K562 (cell line): Measurements from ENCODE around the gene ICAM1. TPM values are rescaled to one million over a fixed set of nuclear protein-coding genes. Genes with fewer than 3 reads are reported as not detected.

Source experiments
- NCOR1 ChIP-seq: fragments of 450-650 bp; IDR thresholded peaks from 2 replicates; pipeline ENCODE4 v1.6.1; 2016; ENCODE audit warnings: mild to moderate bottlenecking, moderate library complexity
- TCFL5 ChIP-seq: fragments of 250-450 bp; sonication (Bioruptor Pico); conservative IDR thresholded peaks from 2 replicates; pipeline ENCODE4 v1.6.1; 2021; ENCODE audit warnings: mild to moderate bottlenecking, moderate library complexity, matching md5 sums
- TFAM ChIP-seq: fragments of 250-450 bp; sonication (Bioruptor Pico); conservative IDR thresholded peaks from 2 replicates; pipeline ENCODE4 v1.5.0; 2021; ENCODE audit warnings: mild to moderate bottlenecking, moderate library complexity
- ZFP36 ChIP-seq: fragments of 150-350 bp; IDR thresholded peaks from 2 replicates; pipeline ENCODE4 v1.6.1; 2018; ENCODE audit warnings: low read length, low read depth; ENCODE audit not compliant: partially characterized antibody
- ZNF12 ChIP-seq: sonication (generic); formaldehyde crosslinking; IDR thresholded peaks from 2 replicates; pipeline ENCODE4 v1.4.0; 2020; ENCODE audit warnings: mild to moderate bottlenecking, missing genetic modification reagents
- ZNF644 ChIP-seq: fragments of 200-800 bp; sonication (Bioruptor generic); IDR thresholded peaks from 2 replicates; pipeline ENCODE4 v1.6.1; 2016; ENCODE audit warnings: low read depth, missing genetic modification characterization, missing compliant biosample characterization
- polyA plus RNA-seq, 8 experiments: library from polyadenylated mRNA; depleted of rRNA in 4 of 8; stranded (reverse) in 5 of 8; unstranded in 3 of 8; fragments of >200 nt; fragmentation: Nextera tagmentation in 2 of 8; fragmentation: Illumina TruSeq in 1 of 8; extraction: Ambion mirVana in 2 of 8; extraction: Trizol in 1 of 8; gene quantifications; 2 replicates each; pipeline versions ENCODE4 v1.2.1 to v1.2.3, GENCODE V29; 2011 to 2014; ENCODE audit warnings: inconsistent platforms in 1 of 8, missing spikeins in 1 of 8
- total RNA-seq, 7 experiments: library from RNA; depleted of rRNA in 6 of 7; stranded (reverse); fragments of >200 nt in 6 of 7; fragmentation: Illumina TruSeq in 2 of 7; extraction: Trizol in 2 of 7; gene quantifications; 2 replicates each; pipeline versions ENCODE4 v1.2.1 to v1.2.3, GENCODE V29; 2011 to 2021; ENCODE audit warnings: low replicate concordance in 1 of 7
- TF ChIP-seq, protein P1 (sequence below), 2 experiments: fragments of 450-650 bp; formaldehyde crosslinking in 1 of 2; IDR thresholded peaks; 2 replicates each; pipeline versions ENCODE4 v1.4.0 to v1.6.1; 2014 to 2020; ENCODE audit warnings: mild to moderate bottlenecking in 2 of 2, borderline replicate concordance in 1 of 2, low read depth in 1 of 2
- TF ChIP-seq, protein P2 (sequence below): fragments of 200-800 bp; sonication (Bioruptor generic); IDR thresholded peaks from 2 replicates; pipeline ENCODE4 v1.6.1; 2016; ENCODE audit warnings: missing genetic modification characterization, missing compliant biosample characterization

Gene ICAM1
- total and polyA plus RNA-seq, 9 of the 15 experiments (the other 6 are each of a cell fraction or from before 2014, with no cell fraction given): 2.3 to 24.4 (median 13.4) TPM

DNA sequence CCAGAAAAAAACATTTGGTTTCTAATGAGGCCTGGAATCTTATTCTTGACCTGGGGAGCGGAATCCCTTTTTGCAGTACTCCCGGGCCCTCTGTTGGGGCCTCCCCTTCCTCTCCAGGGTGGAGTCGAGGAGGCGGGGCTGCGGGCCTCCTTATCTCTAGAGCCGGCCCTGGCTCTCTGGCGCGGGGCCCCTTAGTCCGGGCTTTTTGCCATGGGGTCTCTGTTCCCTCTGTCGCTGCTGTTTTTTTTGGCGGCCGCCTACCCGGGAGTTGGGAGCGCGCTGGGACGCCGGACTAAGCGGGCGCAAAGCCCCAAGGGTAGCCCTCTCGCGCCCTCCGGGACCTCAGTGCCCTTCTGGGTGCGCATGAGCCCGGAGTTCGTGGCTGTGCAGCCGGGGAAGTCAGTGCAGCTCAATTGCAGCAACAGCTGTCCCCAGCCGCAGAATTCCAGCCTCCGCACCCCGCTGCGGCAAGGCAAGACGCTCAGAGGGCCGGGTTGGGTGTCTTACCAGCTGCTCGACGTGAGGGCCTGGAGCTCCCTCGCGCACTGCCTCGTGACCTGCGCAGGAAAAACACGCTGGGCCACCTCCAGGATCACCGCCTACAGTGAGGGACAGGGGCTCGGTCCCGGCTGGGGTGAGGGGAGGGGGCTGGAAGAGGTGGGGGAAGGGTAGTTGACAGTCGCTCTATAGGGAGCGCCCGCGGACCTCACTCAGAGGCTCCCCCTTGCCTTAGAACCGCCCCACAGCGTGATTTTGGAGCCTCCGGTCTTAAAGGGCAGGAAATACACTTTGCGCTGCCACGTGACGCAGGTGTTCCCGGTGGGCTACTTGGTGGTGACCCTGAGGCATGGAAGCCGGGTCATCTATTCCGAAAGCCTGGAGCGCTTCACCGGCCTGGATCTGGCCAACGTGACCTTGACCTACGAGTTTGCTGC lies 16.1 kb downstream of the ICAM1 start, which contains the start of gene ICAM4 (continued):
- TF ChIP-seq, protein P1, sequence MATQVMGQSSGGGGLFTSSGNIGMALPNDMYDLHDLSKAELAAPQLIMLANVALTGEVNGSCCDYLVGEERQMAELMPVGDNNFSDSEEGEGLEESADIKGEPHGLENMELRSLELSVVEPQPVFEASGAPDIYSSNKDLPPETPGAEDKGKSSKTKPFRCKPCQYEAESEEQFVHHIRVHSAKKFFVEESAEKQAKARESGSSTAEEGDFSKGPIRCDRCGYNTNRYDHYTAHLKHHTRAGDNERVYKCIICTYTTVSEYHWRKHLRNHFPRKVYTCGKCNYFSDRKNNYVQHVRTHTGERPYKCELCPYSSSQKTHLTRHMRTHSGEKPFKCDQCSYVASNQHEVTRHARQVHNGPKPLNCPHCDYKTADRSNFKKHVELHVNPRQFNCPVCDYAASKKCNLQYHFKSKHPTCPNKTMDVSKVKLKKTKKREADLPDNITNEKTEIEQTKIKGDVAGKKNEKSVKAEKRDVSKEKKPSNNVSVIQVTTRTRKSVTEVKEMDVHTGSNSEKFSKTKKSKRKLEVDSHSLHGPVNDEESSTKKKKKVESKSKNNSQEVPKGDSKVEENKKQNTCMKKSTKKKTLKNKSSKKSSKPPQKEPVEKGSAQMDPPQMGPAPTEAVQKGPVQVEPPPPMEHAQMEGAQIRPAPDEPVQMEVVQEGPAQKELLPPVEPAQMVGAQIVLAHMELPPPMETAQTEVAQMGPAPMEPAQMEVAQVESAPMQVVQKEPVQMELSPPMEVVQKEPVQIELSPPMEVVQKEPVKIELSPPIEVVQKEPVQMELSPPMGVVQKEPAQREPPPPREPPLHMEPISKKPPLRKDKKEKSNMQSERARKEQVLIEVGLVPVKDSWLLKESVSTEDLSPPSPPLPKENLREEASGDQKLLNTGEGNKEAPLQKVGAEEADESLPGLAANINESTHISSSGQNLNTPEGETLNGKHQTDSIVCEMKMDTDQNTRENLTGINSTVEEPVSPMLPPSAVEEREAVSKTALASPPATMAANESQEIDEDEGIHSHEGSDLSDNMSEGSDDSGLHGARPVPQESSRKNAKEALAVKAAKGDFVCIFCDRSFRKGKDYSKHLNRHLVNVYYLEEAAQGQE (IDR thresholded peaks at IDR 0.05; ENCODE audit: borderline replicate concordance): no peak
- TF ChIP-seq, protein P1 (CRISPR knock-in tag; IDR thresholded peaks at IDR 0.05; ENCODE audit: low read depth): no peak; the same call in 1 of the 2 replicates
- TF ChIP-seq TCFL5: no peak
- peak; percentile 60 for TF ChIP-seq NCOR1
- no peak for TF ChIP-seq TFAM
- peak; percentile 65 for TF ChIP-seq ZFP36
- no peak for TF ChIP-seq ZNF644 (tag)
- TF ChIP-seq, protein P2, sequence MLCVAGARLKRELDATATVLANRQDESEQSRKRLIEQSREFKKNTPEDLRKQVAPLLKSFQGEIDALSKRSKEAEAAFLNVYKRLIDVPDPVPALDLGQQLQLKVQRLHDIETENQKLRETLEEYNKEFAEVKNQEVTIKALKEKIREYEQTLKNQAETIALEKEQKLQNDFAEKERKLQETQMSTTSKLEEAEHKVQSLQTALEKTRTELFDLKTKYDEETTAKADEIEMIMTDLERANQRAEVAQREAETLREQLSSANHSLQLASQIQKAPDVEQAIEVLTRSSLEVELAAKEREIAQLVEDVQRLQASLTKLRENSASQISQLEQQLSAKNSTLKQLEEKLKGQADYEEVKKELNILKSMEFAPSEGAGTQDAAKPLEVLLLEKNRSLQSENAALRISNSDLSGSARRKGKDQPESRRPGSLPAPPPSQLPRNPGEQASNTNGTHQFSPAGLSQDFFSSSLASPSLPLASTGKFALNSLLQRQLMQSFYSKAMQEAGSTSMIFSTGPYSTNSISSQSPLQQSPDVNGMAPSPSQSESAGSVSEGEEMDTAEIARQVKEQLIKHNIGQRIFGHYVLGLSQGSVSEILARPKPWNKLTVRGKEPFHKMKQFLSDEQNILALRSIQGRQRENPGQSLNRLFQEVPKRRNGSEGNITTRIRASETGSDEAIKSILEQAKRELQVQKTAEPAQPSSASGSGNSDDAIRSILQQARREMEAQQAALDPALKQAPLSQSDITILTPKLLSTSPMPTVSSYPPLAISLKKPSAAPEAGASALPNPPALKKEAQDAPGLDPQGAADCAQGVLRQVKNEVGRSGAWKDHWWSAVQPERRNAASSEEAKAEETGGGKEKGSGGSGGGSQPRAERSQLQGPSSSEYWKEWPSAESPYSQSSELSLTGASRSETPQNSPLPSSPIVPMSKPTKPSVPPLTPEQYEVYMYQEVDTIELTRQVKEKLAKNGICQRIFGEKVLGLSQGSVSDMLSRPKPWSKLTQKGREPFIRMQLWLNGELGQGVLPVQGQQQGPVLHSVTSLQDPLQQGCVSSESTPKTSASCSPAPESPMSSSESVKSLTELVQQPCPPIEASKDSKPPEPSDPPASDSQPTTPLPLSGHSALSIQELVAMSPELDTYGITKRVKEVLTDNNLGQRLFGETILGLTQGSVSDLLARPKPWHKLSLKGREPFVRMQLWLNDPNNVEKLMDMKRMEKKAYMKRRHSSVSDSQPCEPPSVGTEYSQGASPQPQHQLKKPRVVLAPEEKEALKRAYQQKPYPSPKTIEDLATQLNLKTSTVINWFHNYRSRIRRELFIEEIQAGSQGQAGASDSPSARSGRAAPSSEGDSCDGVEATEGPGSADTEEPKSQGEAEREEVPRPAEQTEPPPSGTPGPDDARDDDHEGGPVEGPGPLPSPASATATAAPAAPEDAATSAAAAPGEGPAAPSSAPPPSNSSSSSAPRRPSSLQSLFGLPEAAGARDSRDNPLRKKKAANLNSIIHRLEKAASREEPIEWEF (CRISPR knock-in tag): no peak
- no peak for TF ChIP-seq ZNF12 (CRISPR knock-in tag)
